ENCODE results near the gene EMX2. TPM values are rescaled to one million over a fixed set of nuclear protein-coding genes. Genes with fewer than 3 reads are reported as not detected.

EMX2 gene
- not detected in 2 replicates for total RNA-seq

GRCh38 chr10:117542706-117543224 is at the start of gene EMX2:
TSS of gene EMX2 (plus strand) at chr10:117542746. CDS start at chr10:117543268, 522 bp downstream.

Other genes with a start within 250 kb of the EMX2 start
- gene PDZD8, start 167.3 kb upstream of the EMX2 start, total RNA-seq: 9.5 and 10.9 TPM in 2 replicates